GF-D8 (cell line): ENCODE results near the gene POLN.
"Not testable (repeated sequence)": the region's sequence is repeated elsewhere in the genome, so short reads cannot be mapped to it uniquely, and the experiment has no call there.

Source experiments
- DNase-seq: peaks from one replicate; lab custom pipeline; 2025; lab: John Stamatoyannopoulos, UW

POLN gene

GRCh38 chr4:2163311-2163821 is 78.6 kb downstream of the POLN start:
- DNase-seq = no peak

GRCh38 chr4:2161092-2161703 is 80.7 kb downstream of the POLN start:
- DNase-seq = not testable (repeated sequence)

GRCh38 chr4:2159931-2160330 is 82.0 kb downstream of the POLN start:
- no peak for DNase-seq

- DNase-seq = no peak
Observed at GRCh38 chr4:2155246-2155645, 86.7 kb downstream of the POLN start.

GRCh38 chr4:2154215-2154740 is 87.6 kb downstream of the POLN start:
- DNase-seq = no peak

- no peak for DNase-seq
Observed at GRCh38 chr4:2151544-2151943, 90.4 kb downstream of the POLN start.

- DNase-seq = no peak
Observed at GRCh38 chr4:2150076-2150475, 91.8 kb downstream of the POLN start.

GRCh38 chr4:2142630-2143427 is 99.1 kb downstream of the POLN start:
- DNase-seq = no peak

- no peak for DNase-seq
Observed at GRCh38 chr4:2141762-2142451, 100.0 kb downstream of the POLN start.

GRCh38 chr4:2141022-2141761 is 100.7 kb downstream of the POLN start:
- no peak for DNase-seq

GRCh38 chr4:2138846-2139500 is 102.9 kb downstream of the POLN start:
- no peak for DNase-seq

GRCh38 chr4:2136726-2137125 is 105.2 kb downstream of the POLN start:
- DNase-seq = no peak

- DNase-seq = peak; percentile 26
Observed at GRCh38 chr4:2135083-2135482, 106.8 kb downstream of the POLN start.

- DNase-seq = no peak
Observed at GRCh38 chr4:2132438-2132837, 109.5 kb downstream of the POLN start.

- no peak for DNase-seq
Observed at GRCh38 chr4:2127609-2128332, 114.2 kb downstream of the POLN start.

- DNase-seq = no peak
Observed at GRCh38 chr4:2126309-2127043, 115.4 kb downstream of the POLN start.

GRCh38 chr4:2125831-2126230 is 116.1 kb downstream of the POLN start:
- no peak for DNase-seq

GRCh38 chr4:2125023-2125422 is 116.9 kb downstream of the POLN start:
- DNase-seq = no peak

GRCh38 chr4:2116687-2117400 is 125.1 kb downstream of the POLN start:
- no peak for DNase-seq
